Hepatocyte (in vitro differentiated cells): ENCODE measurements around the gene OBSCN.

ENCODE experiments used
- CTCF ChIP-seq: fragments of 200-600 bp; sonication (generic); IDR thresholded peaks from 2 replicates; pipeline ENCODE4 v1.5.1; 2016; ENCODE audit warnings: antibody characterized with exemption, mild to moderate bottlenecking; ENCODE audit not compliant: poor library complexity
- EZH2 ChIP-seq: fragments of 200-600 bp; sonication (generic); IDR thresholded peaks from 2 replicates; pipeline ENCODE4 v1.6.1; 2016; ENCODE audit warnings: antibody characterized with exemption, mild to moderate bottlenecking, borderline replicate concordance

GRCh38 chr1:228400237-228400651 is 192.4 kb downstream of the OBSCN start:
- TF ChIP-seq EZH2 (no peak), CTCF (no peak)
